Measurements from ENCODE around the gene GPX1. TPM values are rescaled to one million over a fixed set of nuclear protein-coding genes. Genes with fewer than 3 reads are reported as not detected.

The GPX1 gene
- total RNA-seq, 1 donor = 183 TPM

- Histone ChIP-seq H2AFZ (ENCODE audit: low read length) (no peak overlapping the region), H3K79me2 (ENCODE audit: insufficient read depth, low read length) (peaks cover 31% of the 10 kb centered on the region), H3K4me3 (ENCODE audit: insufficient read depth, low read length) (no peak overlapping the region), H3K4me2 (ENCODE audit: insufficient read depth, low read length) (no peak overlapping the region), H4K20me1 (ENCODE audit: insufficient read depth, low read length) (peaks cover 8% of the 10 kb centered on the region), H3K27ac (ENCODE audit: low read depth, low read length) (no peak overlapping the region), H3K4me1 (ENCODE audit: insufficient read depth, low read length) (peaks cover 6% of the 10 kb centered on the region), H3K36me3 (ENCODE audit: insufficient read depth, low read length) (peaks cover 59% of the 10 kb centered on the region), H3K27me3 (ENCODE audit: insufficient read depth, low read length) (no peaks in the 10 kb centered on the region), H3K9me3 (ENCODE audit: low read depth, low read length) (no peaks in the 10 kb centered on the region)
- no peak for DNase-seq (ENCODE audit: insufficient read length, low spot score, missing footprints)
- TF ChIP-seq CTCF (IDR thresholded peaks at IDR 0.05; ENCODE audit: extremely low read depth, low read depth, low read length) = peak; percentile 30
Observed at GRCh38 chr3:49327485-49327884, 30.7 kb downstream of the GPX1 start.

GRCh38 chr3:49324768-49325167, 33.4 kb downstream of the GPX1 start:
- H3K4me1 ChIP-seq (ENCODE audit: insufficient read depth, low read length) = peaks cover 6% of the 10 kb centered on the region
- DNase-seq (ENCODE audit: insufficient read length, low spot score, missing footprints) = no peak
- no peak for TF ChIP-seq CTCF (IDR thresholded peaks at IDR 0.05; ENCODE audit: extremely low read depth, low read depth, low read length)
- no peak overlapping the region for H2AFZ ChIP-seq (ENCODE audit: low read length)
- H3K27me3 ChIP-seq (ENCODE audit: insufficient read depth, low read length) = no peaks in the 10 kb centered on the region
- H3K36me3 ChIP-seq (ENCODE audit: insufficient read depth, low read length) = peaks cover 71% of the 10 kb centered on the region
- no peak overlapping the region for H3K4me3 ChIP-seq (ENCODE audit: insufficient read depth, low read length)
- peaks cover 40% of the 10 kb centered on the region for H3K79me2 ChIP-seq (ENCODE audit: insufficient read depth, low read length)
- no peaks in the 10 kb centered on the region for H3K9me3 ChIP-seq (ENCODE audit: low read depth, low read length)
- peaks cover 9% of the 10 kb centered on the region for H4K20me1 ChIP-seq (ENCODE audit: insufficient read depth, low read length)
- H3K4me2 ChIP-seq (ENCODE audit: insufficient read depth, low read length) = no peak overlapping the region
- H3K27ac ChIP-seq (ENCODE audit: low read depth, low read length) = no peak overlapping the region

GRCh38 chr3:49316696-49317457, 41.3 kb downstream of the GPX1 start:
- Histone ChIP-seq H3K4me2 (ENCODE audit: insufficient read depth, low read length) (no peak overlapping the region), H3K79me2 (ENCODE audit: insufficient read depth, low read length) (peaks cover 10% of the 10 kb centered on the region), H3K36me3 (ENCODE audit: insufficient read depth, low read length) (peaks cover 39% of the 10 kb centered on the region)

More at GRCh38 chr3:49316696-49317457, 41.3 kb downstream of the GPX1 start:
- Histone ChIP-seq H4K20me1 (ENCODE audit: insufficient read depth, low read length) (peaks cover 9% of the 10 kb centered on the region), H3K4me1 (ENCODE audit: insufficient read depth, low read length) (peaks cover 7% of the 10 kb centered on the region), H3K27ac (ENCODE audit: low read depth, low read length) (no peak overlapping the region), H3K9me3 (ENCODE audit: low read depth, low read length) (no peaks in the 10 kb centered on the region), H2AFZ (ENCODE audit: low read length) (no peak overlapping the region), H3K27me3 (ENCODE audit: insufficient read depth, low read length) (no peaks in the 10 kb centered on the region), H3K4me3 (ENCODE audit: insufficient read depth, low read length) (no peak overlapping the region)
- no peak for TF ChIP-seq CTCF (IDR thresholded peaks at IDR 0.05; ENCODE audit: extremely low read depth, low read depth, low read length)
- no peak for DNase-seq (ENCODE audit: insufficient read length, low spot score, missing footprints)
